Endothelial cell of umbilical vein (primary cell): ENCODE measurements around the gene ZNF454. TPM values are rescaled to one million over a fixed set of nuclear protein-coding genes. Genes with fewer than 3 reads are reported as not detected.

ENCODE experiments used
- BruUV-seq: library from RNA; stranded (reverse); fragments of 400-500 nt; replicated peaks from 2 replicates; lab custom pipeline; 2021; lab: Mats Ljungman, UMichigan
- CTCF ChIA-PET: fragments of 300-600, 350-600 bp; sonication (Branson Sonifier 250); formaldehyde crosslinking; loops from one replicate; lab custom pipeline; 2021; ENCODE audit warnings: antibody characterized with exemption, inconsistent platforms; lab: Charles Lee
- POLR2A ChIA-PET: fragments of 300-600, 350-600 bp; sonication (Branson Sonifier 250); formaldehyde crosslinking; loops from one replicate; lab custom pipeline; 2021; ENCODE audit warnings: antibody characterized with exemption, inconsistent platforms; lab: Charles Lee
- DNase-seq: peaks from one replicate; pipeline ENCODE4 v3.0.0-alpha.2; 2011; ENCODE audit warnings: low read depth, low spot score
- FAIRE-seq: peaks from 2 replicates; lab custom pipeline; 2011; peaks lifted over from hg19 to GRCh38; lab: Jason Lieb, UNC
- H2AFZ ChIP-seq: 2 replicates; pipeline ENCODE4 v1.6.0; 2012; ENCODE audit warnings: low read depth, low read length, control low read depth, inconsistent platforms
- H3K27ac ChIP-seq: 2 replicates; pipeline ENCODE4 v1.5.1; 2011; ENCODE audit warnings: low read depth, mild to moderate bottlenecking, control low read depth, low read length, moderate library complexity; ENCODE audit not compliant: insufficient read depth
- H3K27me3 ChIP-seq, 2 experiments: 2 replicates each; pipeline versions ENCODE4 v1.6.0 to v1.6.1; 2011; ENCODE audit warnings: low read length in 2 of 2, mixed read lengths in 1 of 2; ENCODE audit not compliant: control insufficient read depth in 2 of 2, insufficient read depth in 2 of 2
- H3K36me3 ChIP-seq, 2 experiments: 2 replicates in 1 of 2; 3 replicates in 1 of 2; pipeline ENCODE4 v1.5.1; 2011; ENCODE audit warnings: low read length in 2 of 2, mild to moderate bottlenecking in 1 of 2, moderate library complexity in 1 of 2; ENCODE audit not compliant: control insufficient read depth in 2 of 2, insufficient read depth in 2 of 2; ENCODE audit errors: extremely low read depth in 1 of 2
- H3K4me1 ChIP-seq: 3 replicates; pipeline ENCODE4 v1.5.1; 2011; ENCODE audit warnings: mild to moderate bottlenecking, low read length; ENCODE audit not compliant: control insufficient read depth, insufficient read depth; ENCODE audit errors: extremely low read depth
- H3K4me2 ChIP-seq: 2 replicates; pipeline ENCODE4 v1.6.1; 2011; ENCODE audit warnings: low read length, control low read depth, mixed read lengths; ENCODE audit not compliant: insufficient read depth
- H3K4me3 ChIP-seq, 3 experiments: fragments of 200-600 bp in 1 of 3; sonication (generic), shearing (Covaris generic) in 1 of 3; replicated peaks in 1 of 3; 2 replicates each; pipeline ENCODE4 v1.5.1; 2011 to 2016; ENCODE audit warnings: control low read depth in 3 of 3, low read length in 3 of 3, mild to moderate bottlenecking in 2 of 3, inconsistent platforms in 1 of 3, low read depth in 1 of 3, moderate library complexity in 1 of 3; ENCODE audit not compliant: insufficient read depth in 1 of 3
- H3K79me2 ChIP-seq: 2 replicates; pipeline ENCODE4 v1.6.0; 2012; ENCODE audit warnings: low read length, inconsistent platforms; ENCODE audit not compliant: control insufficient read depth, insufficient read depth
- H3K9ac ChIP-seq: replicated peaks from 2 replicates; pipeline ENCODE3; 2011; ENCODE audit warnings: low read length, control low read depth; ENCODE audit not compliant: insufficient read depth; ENCODE audit errors: extremely low read depth
- H3K9me1 ChIP-seq: replicated peaks from 3 replicates; pipeline ENCODE4 v1.6.0; 2011; ENCODE audit warnings: mild to moderate bottlenecking, low read length; ENCODE audit not compliant: control insufficient read depth, insufficient read depth; ENCODE audit errors: extremely low read depth
- H3K9me3 ChIP-seq: replicated peaks from 2 replicates; pipeline ENCODE4 v1.5.1; 2012; ENCODE audit warnings: low read length, inconsistent platforms; ENCODE audit not compliant: control insufficient read depth, insufficient read depth
- H4K20me1 ChIP-seq: replicated peaks from 2 replicates; pipeline ENCODE3; 2011; ENCODE audit warnings: mild to moderate bottlenecking, low read length; ENCODE audit not compliant: control insufficient read depth, insufficient read depth; ENCODE audit errors: extremely low read depth
- CTCF ChIP-seq, 2 donors: IDR thresholded peaks; 1 replicate in 1 of 2; 2 replicates in 1 of 2; pipeline ENCODE4 v1.5.1; 2011; ENCODE audit warnings: low read length in 2 of 2, mild to moderate bottlenecking in 2 of 2, moderate library complexity in 2 of 2, control low read depth in 1 of 2, inconsistent platforms in 1 of 2, low read depth in 1 of 2; ENCODE audit not compliant: insufficient read depth in 1 of 2; ENCODE audit errors: extremely low read depth in 1 of 2
- EZH2 ChIP-seq: IDR thresholded peaks from 2 replicates; pipeline ENCODE4 v1.6.1; 2012; ENCODE audit warnings: borderline replicate concordance, low read depth, mild to moderate bottlenecking, moderate library complexity, low read length, inconsistent platforms; ENCODE audit not compliant: severe bottlenecking
- FOS ChIP-seq: IDR thresholded peaks from 2 replicates; pipeline ENCODE4 v1.6.1; 2011; ENCODE audit warnings: mild to moderate bottlenecking, low read length, moderate library complexity, borderline replicate concordance; ENCODE audit not compliant: insufficient read depth
- GATA2 ChIP-seq: IDR thresholded peaks from 2 replicates; pipeline ENCODE4 v1.7.0; 2011; ENCODE audit warnings: low read depth, mild to moderate bottlenecking, moderate library complexity, mixed read lengths, low read length; ENCODE audit not compliant: insufficient read length, insufficient read depth
- JUN ChIP-seq: IDR thresholded peaks from 2 replicates; pipeline ENCODE4 v1.6.1; 2011; ENCODE audit warnings: borderline replicate concordance, low read depth; ENCODE audit not compliant: insufficient read length, insufficient read depth
- MAX ChIP-seq: IDR thresholded peaks from 2 replicates; pipeline ENCODE4 v1.6.1; 2011; ENCODE audit not compliant: insufficient read depth, insufficient read length
- MYC ChIP-seq: IDR thresholded peaks from one replicate; pipeline ENCODE4 v1.6.1; 2011; ENCODE audit warnings: mild to moderate bottlenecking, low read depth, low read length
- POLR2A ChIP-seq: IDR thresholded peaks from 2 replicates; pipeline ENCODE4 v1.6.1; 2012; ENCODE audit warnings: low read depth, mild to moderate bottlenecking, control low read depth, low read length
- POLR2AphosphoS5 ChIP-seq: IDR thresholded peaks from 2 replicates; pipeline ENCODE4 v1.6.1; 2012; ENCODE audit warnings: low read depth, mild to moderate bottlenecking, control low read depth, low read length, moderate library complexity; ENCODE audit not compliant: insufficient read depth
- dilution Hi-C: fragments of 300-500 bp; cut with MboI; formaldehyde crosslinking; loops from one replicate; pipeline ENCODE4 v1.15.0; 2019; ENCODE audit warnings: low sequenced_read_pairs; ENCODE audit not compliant: extremely low pct_ligation_motif_present
- intact Hi-C: fragments of 100-400 bp; cut with micrococcal nuclease; formaldehyde crosslinking; loops from one replicate; pipeline ENCODE4 v1.10.0; 2022
- polyA plus RNA-seq, 4 experiments: library from polyadenylated mRNA; depleted of rRNA in 3 of 4; stranded (reverse) in 3 of 4; unstranded in 1 of 4; fragments of >200 nt; gene quantifications; 2 replicates each; pipeline versions ENCODE4 v1.2.1 to v1.2.3, GENCODE V29; 2011 to 2012; ENCODE audit warnings: missing spikeins in 1 of 4
- total RNA-seq: library from RNA; stranded (reverse); gene quantifications from 2 replicates; pipeline ENCODE4 v1.2.3, GENCODE V29; 2021

The ZNF454 gene
- total and polyA plus RNA-seq, 2 donors (not counting 3 experiments of a cell fraction or from before 2014, with no cell fraction given) = 0.14 to 0.55 TPM

DNA sequence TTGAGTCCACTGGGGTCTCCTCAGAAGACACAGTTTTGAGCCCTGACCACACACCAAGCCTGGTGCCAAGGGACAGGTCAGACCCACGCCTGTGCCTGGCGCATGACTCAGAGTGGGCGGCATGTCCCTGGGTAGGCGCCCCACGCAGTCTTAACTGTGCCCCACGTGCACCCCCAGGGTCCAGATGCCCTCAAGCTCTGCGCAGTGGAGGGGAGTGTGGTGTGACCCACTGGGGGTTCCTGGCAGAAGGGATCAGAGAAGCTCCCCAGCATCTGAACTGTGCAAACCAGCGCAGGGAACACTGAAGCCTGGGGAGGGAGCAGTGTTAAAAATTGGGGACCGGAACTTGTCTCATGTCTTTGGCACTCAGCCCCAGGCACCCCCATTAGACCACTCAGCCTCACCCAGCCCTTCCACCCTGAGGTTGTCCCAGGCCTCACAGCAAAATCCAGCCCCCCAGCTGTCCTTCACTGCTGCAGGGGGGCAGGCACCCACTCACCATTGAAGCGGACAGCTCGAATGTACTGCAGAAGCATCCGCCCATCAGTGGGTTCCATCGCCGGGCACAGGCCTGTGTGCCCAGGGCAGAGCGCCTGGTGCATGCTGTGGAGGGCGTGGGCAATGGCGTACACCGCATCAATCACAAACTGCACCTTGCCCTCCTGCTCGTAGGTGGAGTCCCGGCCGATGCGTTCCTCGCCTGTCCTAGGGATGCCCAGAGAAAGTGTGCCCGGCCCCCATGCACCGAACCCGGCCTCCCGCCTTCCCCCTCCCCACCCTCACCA lies 47.6 kb downstream of the ZNF454 start:
- BruUV-seq = no TSS peak
- Histone ChIP-seq H3K4me2 (no peak overlapping the region), H3K4me3 (no peak overlapping the region), H3K27ac (no peak overlapping the region), H3K9ac (no peak overlapping the region), H4K20me1 (no peaks in the 10 kb centered on the region), H3K27me3 (no peaks in the 10 kb centered on the region), H3K79me2 (no peaks in the 10 kb centered on the region), H3K4me1 (no peaks in the 10 kb centered on the region), H3K36me3 (no peaks in the 10 kb centered on the region), H3K9me1 (no peaks in the 10 kb centered on the region), H2AFZ (no peak overlapping the region), H3K9me3 (peaks cover 4% of the 10 kb centered on the region)
- intact Hi-C loops = no loop called here
- dilution Hi-C loops = no loop called here
- no peak for FAIRE-seq
- TF ChIP-seq FOS (no peak), CTCF (IDR thresholded peaks at IDR 0.05; ENCODE audit: extremely low read depth in 1 of 2, insufficient read depth in 1 of 2, low read depth in 1 of 2, low read length in 2 of 2) (no peak), JUN (no peak), POLR2A (no peak)
- no peak for DNase-seq
- ChIA-PET CTCF (no interaction called here), POLR2A (no interaction called here)

- H3K36me3 ChIP-seq = no peaks in the 10 kb centered on the region
- POLR2A ChIA-PET = no interaction called here
- no peak for DNase-seq
- no peaks in the 10 kb centered on the region for H3K27me3 ChIP-seq
- H3K27ac ChIP-seq = no peak overlapping the region
- H3K9me1 ChIP-seq = no peaks in the 10 kb centered on the region
- peaks cover 4% of the 10 kb centered on the region for H3K9me3 ChIP-seq
- intact Hi-C loops = no loop called here
- no peak overlapping the region for H3K9ac ChIP-seq
- TF ChIP-seq EZH2 = no peak
- TF ChIP-seq MAX = no peak
- no peak for TF ChIP-seq GATA2
- TF ChIP-seq MYC = no peak
- no peak for TF ChIP-seq JUN
- no peak for TF ChIP-seq FOS
- TF ChIP-seq POLR2AphosphoS5 = no peak
- no peak for TF ChIP-seq POLR2A
- TF ChIP-seq CTCF (IDR thresholded peaks at IDR 0.05; ENCODE audit: extremely low read depth in 1 of 2, insufficient read depth in 1 of 2, low read depth in 1 of 2, low read length in 2 of 2) = no peak
- CTCF ChIA-PET = no interaction called here
- no peaks in the 10 kb centered on the region for H4K20me1 ChIP-seq
- FAIRE-seq = no peak
- H3K4me1 ChIP-seq = no peaks in the 10 kb centered on the region
- no peak overlapping the region for H3K4me2 ChIP-seq
- dilution Hi-C loops = no loop called here
- H3K4me3 ChIP-seq = no peak overlapping the region
- H3K79me2 ChIP-seq = no peaks in the 10 kb centered on the region
- H2AFZ ChIP-seq = no peak overlapping the region
- BruUV-seq = no TSS peak
These were observed 48.3 kb downstream of the ZNF454 start for GRCh38 chr5:178989311-178989710.
